Liver (tissue), 9 donors: ENCODE measurements around the gene LCN10. TPM values are rescaled to one million over a fixed set of nuclear protein-coding genes. Genes with fewer than 3 reads are reported as not detected.
"Not testable (repeated sequence)": the region's sequence is repeated elsewhere in the genome, so short reads cannot be mapped to it uniquely, and the experiment has no call there.

Experiments used
- DNase-seq: peaks from one replicate; pipeline ENCODE4 v3.0.0-alpha.2; 2017; ENCODE audit warnings: low spot score
- H3K27ac ChIP-seq, 2 donors: one replicate each; pipeline ENCODE4 v1.7.0; 2013; ENCODE audit warnings: inconsistent platforms in 2 of 2, low read length in 2 of 2, control low read depth in 1 of 2, low read depth in 1 of 2, mild to moderate bottlenecking in 1 of 2
- H3K27me3 ChIP-seq, 4 donors: one replicate each; pipeline versions ENCODE4 v1.6.1 to v1.7.0; 2013; ENCODE audit warnings: low read length in 3 of 4, inconsistent platforms in 1 of 4, mild to moderate bottlenecking in 1 of 4, moderate library complexity in 1 of 4; ENCODE audit not compliant: control insufficient read depth in 4 of 4, insufficient read depth in 4 of 4
- H3K36me3 ChIP-seq, 4 donors: one replicate each; pipeline versions ENCODE4 v1.6.1 to v1.7.0; 2013; ENCODE audit warnings: low read length in 3 of 4, mild to moderate bottlenecking in 3 of 4, low read depth in 1 of 4, moderate library complexity in 1 of 4; ENCODE audit not compliant: control insufficient read depth in 4 of 4, insufficient read depth in 3 of 4
- H3K4me1 ChIP-seq, 4 donors: one replicate each; pipeline versions ENCODE4 v1.6.1 to v1.7.0; 2013; ENCODE audit warnings: low read length in 3 of 4, mild to moderate bottlenecking in 3 of 4, moderate library complexity in 1 of 4; ENCODE audit not compliant: control insufficient read depth in 4 of 4, insufficient read depth in 4 of 4
- H3K4me3 ChIP-seq, 3 donors: one replicate each; pipeline versions ENCODE4 v1.6.1 to v1.7.0; 2013; ENCODE audit warnings: low read length in 3 of 3, control low read depth in 1 of 3, low read depth in 1 of 3, mild to moderate bottlenecking in 1 of 3
- H3K9ac ChIP-seq, 2 donors: one replicate each; pipeline ENCODE4 v1.7.0; 2013; ENCODE audit warnings: low read length in 2 of 2, mild to moderate bottlenecking in 2 of 2, moderate library complexity in 2 of 2, control low read depth in 1 of 2, low read depth in 1 of 2
- H3K9me3 ChIP-seq, 4 donors: one replicate each; pipeline versions ENCODE4 v1.6.1 to v1.7.0; 2013; ENCODE audit warnings: low read length in 3 of 4; ENCODE audit not compliant: control insufficient read depth in 4 of 4
- ATF3 ChIP-seq: IDR thresholded peaks from 2 replicates; pipeline ENCODE4 v1.6.1; 2016; ENCODE audit warnings: antibody characterized with exemption
- CTCF ChIP-seq: fragments of 150-350 bp; IDR thresholded peaks from 2 replicates; pipeline ENCODE4 v1.5.1; 2017; ENCODE audit warnings: improper control_type of control experiment, low read depth, low read length; ENCODE audit not compliant: missing input control
- EGR1 ChIP-seq, 2 donors: IDR thresholded peaks; 2 replicates each; pipeline ENCODE4 v1.6.1; 2016 to 2018; ENCODE audit warnings: antibody characterized with exemption in 2 of 2, low read depth in 2 of 2
- FOXA1 ChIP-seq: IDR thresholded peaks from 2 replicates; pipeline ENCODE4 v1.6.1; 2016; ENCODE audit warnings: antibody characterized with exemption
- FOXA2 ChIP-seq: IDR thresholded peaks from 2 replicates; pipeline ENCODE4 v1.6.1; 2016; ENCODE audit warnings: antibody characterized with exemption
- GABPA ChIP-seq, 2 donors: IDR thresholded peaks in 1 of 2; conservative IDR thresholded peaks in 1 of 2; 2 replicates each; pipeline ENCODE4 v1.6.1; 2016; ENCODE audit warnings: antibody characterized with exemption in 2 of 2, mild to moderate bottlenecking in 1 of 2, moderate library complexity in 1 of 2
- HNF4A ChIP-seq, 2 donors: conservative IDR thresholded peaks; 2 replicates each; pipeline ENCODE4 v1.6.1; 2016; ENCODE audit warnings: antibody characterized with exemption in 2 of 2, mild to moderate bottlenecking in 2 of 2
- HNF4G ChIP-seq: IDR thresholded peaks from 2 replicates; pipeline ENCODE4 v1.6.1; 2016; ENCODE audit warnings: antibody characterized with exemption
- JUND ChIP-seq, 2 donors: IDR thresholded peaks; 2 replicates each; pipeline ENCODE4 v1.6.1; 2016; ENCODE audit warnings: antibody characterized with exemption in 2 of 2
- MAX ChIP-seq: IDR thresholded peaks from 2 replicates; pipeline ENCODE4 v1.6.1; 2016; ENCODE audit warnings: antibody characterized with exemption
- NR2F2 ChIP-seq: IDR thresholded peaks from 2 replicates; pipeline ENCODE4 v1.6.1; 2016; ENCODE audit warnings: antibody characterized with exemption
- RAD21 ChIP-seq, 2 donors: IDR thresholded peaks; 2 replicates each; pipeline ENCODE4 v1.6.1; 2016; ENCODE audit warnings: antibody characterized with exemption in 2 of 2, mild to moderate bottlenecking in 2 of 2
- REST ChIP-seq: IDR thresholded peaks from 2 replicates; pipeline ENCODE4 v1.6.1; 2016; ENCODE audit warnings: antibody characterized with exemption, mild to moderate bottlenecking
- RXRA ChIP-seq, 2 donors: IDR thresholded peaks; 2 replicates each; pipeline ENCODE4 v1.6.1; 2017 to 2018; ENCODE audit warnings: antibody characterized with exemption in 2 of 2, mild to moderate bottlenecking in 1 of 2
- SP1 ChIP-seq: IDR thresholded peaks from 2 replicates; pipeline ENCODE4 v1.6.1; 2018; ENCODE audit warnings: antibody characterized with exemption, mild to moderate bottlenecking
- TAF1 ChIP-seq: conservative IDR thresholded peaks from 2 replicates; pipeline ENCODE4 v1.6.1; 2016; ENCODE audit warnings: antibody characterized with exemption, mild to moderate bottlenecking
- YY1 ChIP-seq: IDR thresholded peaks from 2 replicates; pipeline ENCODE4 v1.6.1; 2016; ENCODE audit warnings: antibody characterized with exemption, mild to moderate bottlenecking
- WGBS: extraction: QIAGEN DNeasy Blood & Tissue Kit; methylation state at CpG from one replicate; pipeline ENCODE4 v1.1.7; 2013; 5-methylcytosine and 5-hydroxymethylcytosine counted together
- polyA plus RNA-seq, 2 donors: library from polyadenylated mRNA; stranded (reverse) in 1 of 2; unstranded in 1 of 2; fragments of 200-250 nt in 1 of 2; fragments of >200 nt in 1 of 2; fragmentation: Nextera tagmentation in 1 of 2; extraction: Ambion mirVana in 1 of 2; gene quantifications; one replicate each; pipeline versions ENCODE4 v1.2.1 to v1.2.3, GENCODE V29; 2013 to 2015
- total RNA-seq, 2 donors: library from RNA; depleted of rRNA; stranded (reverse); fragments of >200 nt; gene quantifications; one replicate each; pipeline ENCODE4 v1.2.3, GENCODE V29; 2014
- donor health status: healthy.
- donor health status: healthy.
- donor health status: healthy.
- donor health status: healthy.
- donor health status: healthy.

LCN10 gene
- total and polyA plus RNA-seq, 4 donors, result 0.08 to 0.14 (median 0.11) TPM

- H3K4me1 ChIP-seq, result peaks cover 0 to 47% (median 42%) of the 10 kb centered on the region in 4 donors
- WGBS, result 44% methylated on average over 10 of the region's 10 CpGs
- DNase-seq, result no peak
- H3K4me3 ChIP-seq, result no peak overlapping the region
- H3K9me3 ChIP-seq, result no peaks in the 10 kb centered on the region
- H3K27me3 ChIP-seq, result no peaks in the 10 kb centered on the region
- H3K9ac ChIP-seq, result no peak overlapping the region
- no peaks in the 10 kb centered on the region for H3K36me3 ChIP-seq
- no peak overlapping the region for H3K27ac ChIP-seq
- no peak for TF ChIP-seq YY1
- TF ChIP-seq HNF4A (conservative IDR thresholded peaks at IDR 0.05), result no peak
- TF ChIP-seq HNF4G, result no peak
- no peak for TF ChIP-seq RXRA (IDR thresholded peaks at IDR 0.05)
- TF ChIP-seq REST, result no peak
- TF ChIP-seq RAD21 (IDR thresholded peaks at IDR 0.05), result no peak
- TF ChIP-seq TAF1, result no peak
- TF ChIP-seq FOXA2, result no peak
- no peak for TF ChIP-seq FOXA1
- TF ChIP-seq GABPA (IDR thresholded peaks at IDR 0.05 in 1 of 2, conservative IDR thresholded peaks at IDR 0.05 in 1 of 2), result no peak
- no peak for TF ChIP-seq CTCF
- no peak for TF ChIP-seq NR2F2
- no peak for TF ChIP-seq ATF3
- no peak for TF ChIP-seq EGR1 (IDR thresholded peaks at IDR 0.05; ENCODE audit: low read depth in 2 of 2)
- no peak for TF ChIP-seq MAX
- TF ChIP-seq JUND (IDR thresholded peaks at IDR 0.05), result no peak
- TF ChIP-seq SP1, result no peak
Measured at GRCh38 chr9:136786451-136786850, 43.7 kb upstream of the LCN10 start.

GRCh38 chr9:136785565-136786355 is 43.0 kb upstream of the LCN10 start:
- WGBS, result 69% methylated on average over 23 of the region's 23 CpGs
- H3K9me3 ChIP-seq, DNase-seq, H3K27me3 ChIP-seq, H3K36me3 ChIP-seq, H3K9ac ChIP-seq, H3K27ac ChIP-seq, H3K4me3 ChIP-seq: not testable (repeated sequence)
- peaks cover 0 to 46% (median 41%) of the 10 kb centered on the region in 4 donors for H3K4me1 ChIP-seq
- peak; percentile 35 to 62 for TF ChIP-seq HNF4A (conservative IDR thresholded peaks at IDR 0.05)
